ENCODE measurements around the gene NAP1L1.

Gene NAP1L1

GRCh38 chr12:76101739-76102385 lies 17.4 kb upstream of the NAP1L1 start:
- TF ChIP-seq, protein P1, sequence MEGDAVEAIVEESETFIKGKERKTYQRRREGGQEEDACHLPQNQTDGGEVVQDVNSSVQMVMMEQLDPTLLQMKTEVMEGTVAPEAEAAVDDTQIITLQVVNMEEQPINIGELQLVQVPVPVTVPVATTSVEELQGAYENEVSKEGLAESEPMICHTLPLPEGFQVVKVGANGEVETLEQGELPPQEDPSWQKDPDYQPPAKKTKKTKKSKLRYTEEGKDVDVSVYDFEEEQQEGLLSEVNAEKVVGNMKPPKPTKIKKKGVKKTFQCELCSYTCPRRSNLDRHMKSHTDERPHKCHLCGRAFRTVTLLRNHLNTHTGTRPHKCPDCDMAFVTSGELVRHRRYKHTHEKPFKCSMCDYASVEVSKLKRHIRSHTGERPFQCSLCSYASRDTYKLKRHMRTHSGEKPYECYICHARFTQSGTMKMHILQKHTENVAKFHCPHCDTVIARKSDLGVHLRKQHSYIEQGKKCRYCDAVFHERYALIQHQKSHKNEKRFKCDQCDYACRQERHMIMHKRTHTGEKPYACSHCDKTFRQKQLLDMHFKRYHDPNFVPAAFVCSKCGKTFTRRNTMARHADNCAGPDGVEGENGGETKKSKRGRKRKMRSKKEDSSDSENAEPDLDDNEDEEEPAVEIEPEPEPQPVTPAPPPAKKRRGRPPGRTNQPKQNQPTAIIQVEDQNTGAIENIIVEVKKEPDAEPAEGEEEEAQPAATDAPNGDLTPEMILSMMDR (IDR thresholded peaks at IDR 0.05; ENCODE audit: low read depth, low read length): no peak
- H3K4me3 ChIP-seq (ENCODE audit: low read depth, low read length): no peak overlapping the region

DNA sequence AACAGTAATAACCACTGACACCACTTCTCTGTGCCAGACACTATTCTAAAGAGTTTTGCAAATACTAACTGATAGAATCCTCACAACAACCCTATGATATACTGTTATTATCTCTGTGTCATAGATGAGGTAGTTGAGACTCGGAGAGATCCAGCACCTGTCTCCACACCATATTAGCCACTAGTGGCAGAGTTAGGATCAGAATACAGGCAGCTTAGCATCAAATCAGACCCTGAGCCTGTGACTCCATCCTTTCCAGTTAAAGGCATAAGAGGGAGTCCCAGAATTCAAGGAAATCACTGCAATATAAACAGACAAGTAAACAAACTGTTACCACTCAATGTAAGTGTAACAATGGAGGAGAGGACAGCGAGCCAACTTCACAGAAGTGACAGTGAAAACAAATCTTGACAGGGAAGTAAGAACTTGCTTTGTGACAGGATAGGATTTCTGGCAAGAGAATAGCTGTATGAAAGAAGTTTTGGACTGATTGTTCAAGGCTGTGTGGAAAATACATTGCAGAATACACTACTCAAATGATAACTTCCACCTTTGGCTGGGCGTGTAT lies 11.7 kb upstream of the NAP1L1 start:
- TF ChIP-seq, protein P1 (IDR thresholded peaks at IDR 0.05; ENCODE audit: low read depth, low read length): no peak

DNA sequence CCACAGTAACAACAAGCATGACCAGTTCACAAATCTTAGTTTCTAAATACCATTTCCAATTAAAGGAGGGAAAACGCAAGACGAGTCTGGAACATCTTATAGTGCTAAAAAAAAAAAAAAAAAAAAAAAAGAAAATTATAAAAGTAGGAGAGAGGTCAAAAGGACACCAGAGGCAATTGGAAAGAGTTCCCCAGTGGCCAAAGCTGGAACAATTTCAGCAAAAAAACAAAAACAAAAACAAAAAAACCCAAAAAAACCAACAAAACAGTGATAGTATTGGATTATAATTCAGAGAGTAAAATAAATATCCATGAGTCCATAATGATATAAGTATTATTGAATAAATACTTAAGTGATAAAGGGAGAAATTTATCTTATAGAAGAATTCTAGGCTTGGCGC lies 10.3 kb upstream of the NAP1L1 start:
- no peak overlapping the region for H3K4me3 ChIP-seq (ENCODE audit: low read depth, low read length)
- TF ChIP-seq, protein P1 (IDR thresholded peaks at IDR 0.05; ENCODE audit: low read depth, low read length): no peak

More for the DNA sequence above, 11.7 kb upstream of the NAP1L1 start:
- H3K4me3 ChIP-seq (ENCODE audit: low read depth, low read length): no peak overlapping the region

- H3K4me3 ChIP-seq (ENCODE audit: low read depth, low read length): no peak overlapping the region
- TF ChIP-seq, protein P1 (IDR thresholded peaks at IDR 0.05; ENCODE audit: low read depth, low read length): no peak
Measured at GRCh38 chr12:76091246-76091754, 6.8 kb upstream of the NAP1L1 start.

DNA sequence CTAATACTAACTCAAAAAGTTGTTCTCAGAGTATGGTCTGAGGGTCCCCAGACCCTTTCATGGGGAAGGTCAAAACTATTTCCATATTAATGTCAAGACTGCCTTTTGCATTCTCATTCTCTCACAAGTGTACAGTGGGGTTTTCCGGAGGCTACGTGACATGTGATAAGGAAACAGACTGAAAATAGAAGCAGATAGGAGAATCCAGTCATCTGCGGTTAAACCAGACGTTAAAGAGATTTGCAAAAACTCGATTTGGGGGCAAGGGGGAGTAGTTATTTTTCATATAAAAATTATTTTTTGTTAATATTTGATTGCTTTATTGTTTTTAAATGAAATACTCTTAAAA lies 1.0 kb upstream of the NAP1L1 start:
- peak overlapping the region; percentile 89 for H3K4me3 ChIP-seq (ENCODE audit: low read depth, low read length)
- TF ChIP-seq, protein P1 (IDR thresholded peaks at IDR 0.05; ENCODE audit: low read depth, low read length): no peak

- H3K4me3 ChIP-seq (ENCODE audit: low read depth, low read length): peak overlapping the region; percentile 89
- TF ChIP-seq, protein P1 (IDR thresholded peaks at IDR 0.05; ENCODE audit: low read depth, low read length): no peak
Measured at GRCh38 chr12:76084863-76085519, 506 bp upstream of the NAP1L1 start.

Measured in WI38 (cell line).